A549 (cell line): ENCODE measurements around the gene KCNG4. TPM values are rescaled to one million over a fixed set of nuclear protein-coding genes. Genes with fewer than 3 reads are reported as not detected.

Experiments used
- ATAC-seq, 2 experiments: fragments of 200-7000 bp in 1 of 2; fragments of >200 bp in 1 of 2; cut with Nextera tagmentation in 1 of 2; cut with Tn5 transposase in 1 of 2; 3 replicates each; pipeline versions ENCODE4 v1.8.0 to v1.9.1; 2018 to 2020; ENCODE audit warnings: mild to moderate bottlenecking in 1 of 2, moderate library complexity in 1 of 2
- CTCF ChIA-PET: fragments of 300-600 bp; sonication (Branson Sonifier 250); formaldehyde crosslinking; extraction: SDS; loops from one replicate; lab custom pipeline; 2021; ENCODE audit warnings: antibody characterized with exemption, inconsistent platforms; lab: Yijun Ruan, JAX
- POLR2A ChIA-PET: fragments of 350-600 bp; formaldehyde crosslinking; extraction: SDS; loops from one replicate; lab custom pipeline; 2021; ENCODE audit warnings: antibody characterized with exemption, inconsistent platforms; lab: Yijun Ruan, JAX
- DNase-seq, 2 experiments: peaks; one replicate each; pipeline versions ENCODE4 v3.0.0 to v3.0.0-alpha.2; 2011 to 2016; ENCODE audit warnings: low read depth in 1 of 2, low spot score in 1 of 2
- FAIRE-seq: peaks from 2 replicates; lab custom pipeline; 2011; peaks lifted over from hg19 to GRCh38; lab: Jason Lieb, UNC
- H3K27ac ChIP-seq, 2 experiments: fragments of >200 bp; sonication (Bioruptor Twin); formaldehyde crosslinking; 3 replicates each; pipeline ENCODE4 v1.5.1; 2016 to 2017
- H3K4me1 ChIP-seq: fragments of >200 bp; sonication (Bioruptor Twin); formaldehyde crosslinking; 3 replicates; pipeline ENCODE4 v1.6.1; 2016
- H3K4me2 ChIP-seq: fragments of >200 bp; sonication (Bioruptor Twin); formaldehyde crosslinking; 3 replicates; pipeline ENCODE4 v1.6.1; 2016
- H3K4me3 ChIP-seq: fragments of >200 bp; sonication (Bioruptor Twin); formaldehyde crosslinking; 3 replicates; pipeline ENCODE4 v1.5.1; 2016
- H3K9me3 ChIP-seq: fragments of >200 bp; sonication (Bioruptor Twin); formaldehyde crosslinking; 3 replicates; pipeline ENCODE4 v1.6.1; 2016
- BHLHE40 ChIP-seq: IDR thresholded peaks from 2 replicates; pipeline ENCODE4 v1.6.1; 2012; ENCODE audit warnings: low read depth, low read length, inconsistent platforms
- CBX2 ChIP-seq: fragments of 200-600 bp; sonication (generic); IDR thresholded peaks from 2 replicates; pipeline ENCODE4 v1.6.1; 2016; ENCODE audit warnings: low read depth, mild to moderate bottlenecking, borderline replicate concordance
- CHD2 ChIP-seq: fragments of 150-350 bp; IDR thresholded peaks from 2 replicates; pipeline ENCODE4 v1.6.1; 2014; ENCODE audit warnings: low read length; ENCODE audit not compliant: partially characterized antibody
- CHD4 ChIP-seq: fragments of 200-600 bp; sonication (generic); IDR thresholded peaks from 2 replicates; pipeline ENCODE4 v1.6.1; 2016; ENCODE audit warnings: antibody characterized with exemption, mild to moderate bottlenecking, borderline replicate concordance
- GATA3 ChIP-seq: IDR thresholded peaks from 2 replicates; pipeline ENCODE4 v1.6.1; 2012; ENCODE audit warnings: borderline replicate concordance
- HOXB5 ChIP-seq: fragments of 250-450 bp; sonication (Bioruptor Pico); IDR thresholded peaks from 2 replicates; pipeline ENCODE4 v1.5.0; 2020; ENCODE audit warnings: mild to moderate bottlenecking, moderate library complexity
- JUN ChIP-seq, 2 experiments: fragments of >200 bp; sonication (Bioruptor Twin); formaldehyde crosslinking; IDR thresholded peaks; 2 replicates in 1 of 2; 3 replicates in 1 of 2; pipeline ENCODE4 v1.6.1; 2016 to 2017
- KDM1A ChIP-seq: fragments of 200-600 bp; sonication (generic); IDR thresholded peaks from 2 replicates; pipeline ENCODE4 v1.6.1; 2016; ENCODE audit warnings: low read depth, mild to moderate bottlenecking
- MAZ ChIP-seq: fragments of 150-350 bp; IDR thresholded peaks from 2 replicates; pipeline ENCODE4 v1.6.1; 2014; ENCODE audit warnings: antibody characterized with exemption, low read depth, low read length, borderline replicate concordance
- NFE2L2 ChIP-seq: fragments of 150-350 bp; conservative IDR thresholded peaks from 2 replicates; pipeline ENCODE4 v1.6.1; 2014; ENCODE audit warnings: low read length
- NPAS2 ChIP-seq: fragments of 250-450 bp; sonication (Bioruptor Pico); IDR thresholded peaks from 2 replicates; pipeline ENCODE4 v1.8.0; 2022; ENCODE audit warnings: mild to moderate bottlenecking, moderate library complexity, borderline replicate concordance
- NR3C1 ChIP-seq: fragments of >200 bp; sonication (Bioruptor Twin); formaldehyde crosslinking; IDR thresholded peaks from 3 replicates; pipeline ENCODE4 v1.6.1; 2017
- PHF8 ChIP-seq: fragments of 200-600 bp; sonication (generic); IDR thresholded peaks from 2 replicates; pipeline ENCODE4 v1.6.1; 2016; ENCODE audit warnings: low read depth, mild to moderate bottlenecking, antibody characterized with exemption, moderate library complexity, borderline replicate concordance
- RFX5 ChIP-seq: fragments of 450-650 bp; IDR thresholded peaks from 2 replicates; pipeline ENCODE4 v1.7.1; 2014; ENCODE audit warnings: antibody characterized with exemption, mild to moderate bottlenecking, moderate library complexity
- TFCP2L1 ChIP-seq: fragments of 250-450 bp; sonication (Bioruptor Pico); IDR thresholded peaks from 2 replicates; pipeline ENCODE4 v1.5.0; 2021; ENCODE audit warnings: mild to moderate bottlenecking
- TP53 ChIP-seq: fragments of 250-450 bp; sonication (Bioruptor Pico); IDR thresholded peaks from 2 replicates; pipeline ENCODE4 v1.5.0; 2021; ENCODE audit warnings: mild to moderate bottlenecking, moderate library complexity
- WGBS: methylation state at CpG from one replicate; pipeline ENCODE4 v1.1.6; 2017; ENCODE audit errors: missing lambda C conversion rate; 5-methylcytosine and 5-hydroxymethylcytosine counted together
- polyA plus RNA-seq, 4 experiments: library from polyadenylated mRNA; depleted of rRNA in 3 of 4; stranded (reverse); fragments of >200 nt; fragmentation: RNase III in 1 of 4; extraction: RNeasy Plus Mini Kit Qiagen cat#74134 plus additional on column Dnase treatment in 1 of 4; gene quantifications; 2 replicates in 3 of 4; 3 replicates in 1 of 4; pipeline ENCODE4 v1.2.3, GENCODE V29; 2011 to 2017
- TF ChIP-seq, protein P1 (sequence below): fragments of 450-650 bp; IDR thresholded peaks from 2 replicates; pipeline ENCODE4 v1.6.1; 2014; ENCODE audit warnings: antibody characterized with exemption
- TF ChIP-seq, protein P2 (sequence below): fragments of 200-600 bp; sonication (generic); IDR thresholded peaks from 2 replicates; pipeline ENCODE4 v1.6.1; 2016; ENCODE audit warnings: antibody characterized with exemption, mild to moderate bottlenecking, moderate library complexity
- TF ChIP-seq, protein P3 (sequence below): fragments of 250-450 bp; sonication (Bioruptor Pico); IDR thresholded peaks from 2 replicates; pipeline ENCODE4 v1.5.0; 2020; ENCODE audit warnings: low read depth, mild to moderate bottlenecking, moderate library complexity

KCNG4 gene
- polyA plus RNA-seq, 2 of the 4 experiments (the other 2 are of a cell fraction) = not detected

DNA sequence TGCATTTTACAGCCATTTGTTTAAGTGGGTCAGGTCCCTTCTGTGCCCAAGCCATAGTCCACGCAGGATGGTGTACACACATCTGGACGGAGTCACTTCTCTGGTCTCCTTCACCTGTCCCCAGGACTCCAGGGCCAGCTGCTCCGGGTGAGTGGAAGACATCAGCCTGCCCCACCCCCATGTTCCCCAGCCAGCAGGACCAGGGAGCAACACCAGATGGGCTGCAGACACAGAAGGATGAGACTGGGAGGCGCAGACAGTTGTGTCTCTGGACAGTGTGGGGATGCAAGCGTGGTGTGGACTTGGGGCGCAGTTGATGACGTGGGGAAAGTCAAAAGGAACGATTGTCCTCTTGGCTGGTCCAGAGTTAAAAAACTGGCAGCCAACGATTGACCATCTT lies 30.3 kb upstream of the KCNG4 start:
- Histone ChIP-seq H3K27ac (no peak overlapping the region), H3K9me3 (no peaks in the 10 kb centered on the region), H3K4me3 (no peak overlapping the region), H3K4me2 (no peak overlapping the region), H3K4me1 (no peaks in the 10 kb centered on the region)
- DNase-seq (no peak), FAIRE-seq (no peak), ATAC-seq (no peak)
- CTCF ChIA-PET = interaction anchor here (1.4 to 17.8 kb wide), 3 partner anchors 10 to 214 kb away, joined by 3 to 245 read pairs (median 9); no protein-coding TSS in a partner anchor
- whole genome bisulfite sequencing = 53% methylated on average over 9 of the region's 9 CpGs
- POLR2A ChIA-PET = no interaction called here
- no peak for TF ChIP-seq NFE2L2
- TF ChIP-seq CHD2 = no peak
- TF ChIP-seq, protein P1, sequence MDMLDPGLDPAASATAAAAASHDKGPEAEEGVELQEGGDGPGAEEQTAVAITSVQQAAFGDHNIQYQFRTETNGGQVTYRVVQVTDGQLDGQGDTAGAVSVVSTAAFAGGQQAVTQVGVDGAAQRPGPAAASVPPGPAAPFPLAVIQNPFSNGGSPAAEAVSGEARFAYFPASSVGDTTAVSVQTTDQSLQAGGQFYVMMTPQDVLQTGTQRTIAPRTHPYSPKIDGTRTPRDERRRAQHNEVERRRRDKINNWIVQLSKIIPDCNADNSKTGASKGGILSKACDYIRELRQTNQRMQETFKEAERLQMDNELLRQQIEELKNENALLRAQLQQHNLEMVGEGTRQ = no peak
- TF ChIP-seq KDM1A = no peak
- no peak for TF ChIP-seq JUN (IDR thresholded peaks at IDR 0.05)
- TF ChIP-seq PHF8 = no peak
- no peak for TF ChIP-seq MAZ
- no peak for TF ChIP-seq TFCP2L1
- no peak for TF ChIP-seq RFX5
- no peak for TF ChIP-seq TP53 (CRISPR knock-in tag)
- TF ChIP-seq BHLHE40 = no peak
- TF ChIP-seq, protein P2, sequence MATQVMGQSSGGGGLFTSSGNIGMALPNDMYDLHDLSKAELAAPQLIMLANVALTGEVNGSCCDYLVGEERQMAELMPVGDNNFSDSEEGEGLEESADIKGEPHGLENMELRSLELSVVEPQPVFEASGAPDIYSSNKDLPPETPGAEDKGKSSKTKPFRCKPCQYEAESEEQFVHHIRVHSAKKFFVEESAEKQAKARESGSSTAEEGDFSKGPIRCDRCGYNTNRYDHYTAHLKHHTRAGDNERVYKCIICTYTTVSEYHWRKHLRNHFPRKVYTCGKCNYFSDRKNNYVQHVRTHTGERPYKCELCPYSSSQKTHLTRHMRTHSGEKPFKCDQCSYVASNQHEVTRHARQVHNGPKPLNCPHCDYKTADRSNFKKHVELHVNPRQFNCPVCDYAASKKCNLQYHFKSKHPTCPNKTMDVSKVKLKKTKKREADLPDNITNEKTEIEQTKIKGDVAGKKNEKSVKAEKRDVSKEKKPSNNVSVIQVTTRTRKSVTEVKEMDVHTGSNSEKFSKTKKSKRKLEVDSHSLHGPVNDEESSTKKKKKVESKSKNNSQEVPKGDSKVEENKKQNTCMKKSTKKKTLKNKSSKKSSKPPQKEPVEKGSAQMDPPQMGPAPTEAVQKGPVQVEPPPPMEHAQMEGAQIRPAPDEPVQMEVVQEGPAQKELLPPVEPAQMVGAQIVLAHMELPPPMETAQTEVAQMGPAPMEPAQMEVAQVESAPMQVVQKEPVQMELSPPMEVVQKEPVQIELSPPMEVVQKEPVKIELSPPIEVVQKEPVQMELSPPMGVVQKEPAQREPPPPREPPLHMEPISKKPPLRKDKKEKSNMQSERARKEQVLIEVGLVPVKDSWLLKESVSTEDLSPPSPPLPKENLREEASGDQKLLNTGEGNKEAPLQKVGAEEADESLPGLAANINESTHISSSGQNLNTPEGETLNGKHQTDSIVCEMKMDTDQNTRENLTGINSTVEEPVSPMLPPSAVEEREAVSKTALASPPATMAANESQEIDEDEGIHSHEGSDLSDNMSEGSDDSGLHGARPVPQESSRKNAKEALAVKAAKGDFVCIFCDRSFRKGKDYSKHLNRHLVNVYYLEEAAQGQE = no peak
- no peak for TF ChIP-seq CHD4

DNA sequence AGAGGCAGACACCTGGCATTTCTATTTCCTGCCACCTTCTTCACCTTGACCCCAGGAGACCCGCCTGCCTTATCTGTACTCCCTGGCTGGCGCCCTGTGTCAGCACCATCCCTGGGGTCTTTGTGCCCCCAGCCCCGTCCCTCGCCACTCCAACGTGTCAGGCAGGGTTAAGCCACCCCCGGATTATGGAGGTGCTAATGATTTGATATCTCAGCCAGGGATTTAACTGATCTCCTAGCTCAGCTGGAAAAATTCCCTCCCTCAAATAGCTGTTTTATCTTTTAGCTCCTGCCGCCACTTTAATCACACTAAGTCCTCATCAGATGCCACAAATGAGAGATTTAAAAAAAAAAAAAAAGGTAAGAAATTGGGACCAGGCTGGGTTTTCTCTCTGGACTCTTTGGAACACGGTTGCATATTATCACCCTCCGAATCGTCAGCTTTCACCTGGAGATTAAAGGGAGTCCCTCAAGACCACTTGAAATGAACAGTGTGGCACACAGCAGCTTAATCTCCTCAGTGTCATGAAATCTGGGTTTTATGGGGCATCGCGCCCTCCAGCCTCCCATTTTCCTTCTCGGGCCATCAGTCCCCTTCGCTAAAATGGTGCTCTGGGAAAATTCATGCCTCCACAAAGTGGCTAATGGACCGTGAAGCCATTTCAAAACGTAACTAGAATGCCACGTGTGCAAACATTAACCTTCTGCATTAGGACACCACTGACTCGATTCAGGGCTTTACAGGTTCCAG lies 28.7 kb upstream of the KCNG4 start:
- no peaks in the 10 kb centered on the region for H3K9me3 ChIP-seq
- no peak for FAIRE-seq
- no peak for ATAC-seq
- H3K27ac ChIP-seq = no peak overlapping the region
- no peaks in the 10 kb centered on the region for H3K4me1 ChIP-seq
- H3K4me3 ChIP-seq = no peak overlapping the region
- no peak for DNase-seq
- no peak overlapping the region for H3K4me2 ChIP-seq
- TF ChIP-seq MAZ (no peak), CBX2 (no peak)
- TF ChIP-seq, protein P3, sequence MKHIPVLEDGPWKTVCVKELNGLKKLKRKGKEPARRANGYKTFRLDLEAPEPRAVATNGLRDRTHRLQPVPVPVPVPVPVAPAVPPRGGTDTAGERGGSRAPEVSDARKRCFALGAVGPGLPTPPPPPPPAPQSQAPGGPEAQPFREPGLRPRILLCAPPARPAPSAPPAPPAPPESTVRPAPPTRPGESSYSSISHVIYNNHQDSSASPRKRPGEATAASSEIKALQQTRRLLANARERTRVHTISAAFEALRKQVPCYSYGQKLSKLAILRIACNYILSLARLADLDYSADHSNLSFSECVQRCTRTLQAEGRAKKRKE (CRISPR knock-in tag) = no peak
- ChIA-PET CTCF (interaction anchor here (0.8 to 17.8 kb wide), 5 partner anchors 9 to 238 kb away, joined by 3 to 245 read pairs (median 6); partner anchors contain the start of gene TAF1C), POLR2A (no interaction called here)
- WGBS = 53% methylated on average over 18 of the region's 18 CpGs

DNA sequence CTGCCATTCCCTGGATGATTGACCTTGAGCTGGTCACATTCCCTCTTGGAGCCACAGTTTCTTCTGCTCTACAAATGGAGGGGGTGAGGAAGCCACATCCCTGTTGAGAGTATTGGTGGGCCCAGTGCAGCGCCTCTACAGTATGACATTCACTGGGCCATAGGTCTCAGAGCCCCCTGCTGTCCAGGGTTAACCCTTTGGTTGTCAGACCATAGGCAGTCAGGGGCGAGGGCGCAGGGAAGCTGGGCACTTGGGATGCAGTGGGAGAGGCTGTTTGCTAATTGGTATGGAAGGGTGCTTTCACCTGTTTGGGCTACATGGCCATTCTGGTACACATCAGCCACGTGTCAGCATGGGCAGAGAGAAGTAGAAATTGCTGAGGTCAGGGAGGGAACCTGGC lies 27.6 kb upstream of the KCNG4 start:
- H3K9me3 ChIP-seq = no peaks in the 10 kb centered on the region
- WGBS = 47% methylated on average over 4 of the region's 4 CpGs
- ChIA-PET CTCF (interaction anchor here (0.9 to 17.8 kb wide), 4 partner anchors 8 to 239 kb away, joined by 4 to 245 read pairs (median 41); no protein-coding TSS in a partner anchor), POLR2A (no interaction called here)
- no peak for DNase-seq
- FAIRE-seq = no peak
- H3K4me3 ChIP-seq = no peak overlapping the region
- no peak for ATAC-seq
- H3K4me1 ChIP-seq = no peaks in the 10 kb centered on the region
- H3K27ac ChIP-seq = no peak overlapping the region
- no peak overlapping the region for H3K4me2 ChIP-seq
- no peak for TF ChIP-seq NR3C1
- TF ChIP-seq NPAS2 (CRISPR knock-in tag) = no peak
- TF ChIP-seq HOXB5 (CRISPR knock-in tag) = no peak
- TF ChIP-seq BHLHE40 = no peak
- TF ChIP-seq GATA3 = no peak
